Superior temporal gyrus (tissue), 1 donor: Measurements from ENCODE around the gene ZNF566.
A peak's percentile ranks its signal among the peaks of the same experiment; 100 is the strongest.
"Not testable (repeated sequence)": the region's sequence is repeated elsewhere in the genome, so short reads cannot be mapped to it uniquely, and the experiment has no call there.

Experiments
- DNase-seq: peaks from one replicate; pipeline ENCODE4 v3.0.0-alpha.2; 2016; ENCODE audit errors: extremely low spot score

ZNF566 gene

GRCh38 chr19:36489118-36489919, at the start of gene ZNF566:
Gene ZNF566 (minus strand): TSS chr19:36489561. CDS start chr19:36476557, 13,004 bp downstream.
- peak; percentile 95 for DNase-seq

GRCh38 chr19:36528921-36529518, 39.7 kb upstream of the ZNF566 start:
- no peak for DNase-seq

- DNase-seq = peak; percentile 99
These were observed 39.0 kb upstream of the ZNF566 start, which contains the start of gene ZNF260 for GRCh38 chr19:36528194-36528920. Gene ZNF260 (minus strand): TSS chr19:36528271. CDS start chr19:36515238, 13,033 bp downstream.

GRCh38 chr19:36527873-36528193, 38.5 kb upstream of the ZNF566 start:
- DNase-seq = no peak

- no peak for DNase-seq
These were observed 38.0 kb upstream of the ZNF566 start for GRCh38 chr19:36527341-36527740.

- no peak for DNase-seq
These were observed 37.2 kb upstream of the ZNF566 start for GRCh38 chr19:36526581-36526980.

GRCh38 chr19:36524617-36525016, 35.3 kb upstream of the ZNF566 start:
- no peak for DNase-seq

GRCh38 chr19:36514012-36514612, 24.8 kb upstream of the ZNF566 start:
- no peak for DNase-seq

GRCh38 chr19:36508325-36508724, 19.0 kb upstream of the ZNF566 start:
- no peak for DNase-seq

GRCh38 chr19:36501973-36502372, 12.6 kb upstream of the ZNF566 start:
- DNase-seq = no peak

- no peak for DNase-seq
These were observed 7.6 kb upstream of the ZNF566 start for GRCh38 chr19:36497001-36497400.

GRCh38 chr19:36492689-36493453, 3.5 kb upstream of the ZNF566 start:
- peak; percentile 86 for DNase-seq

- DNase-seq = not testable (repeated sequence)
These were observed 1.5 kb upstream of the ZNF566 start for GRCh38 chr19:36490846-36491245.

- DNase-seq = peak; percentile 92
These were observed 607 bp upstream of the ZNF566 start for GRCh38 chr19:36489920-36490415.

- peak; percentile 25 for DNase-seq
These were observed 579 bp downstream of the ZNF566 start for GRCh38 chr19:36488846-36489117.

GRCh38 chr19:36488118-36488845, 1.1 kb downstream of the ZNF566 start:
- no peak for DNase-seq

GRCh38 chr19:36483653-36484052, 5.7 kb downstream of the ZNF566 start:
- no peak for DNase-seq

- DNase-seq = no peak
These were observed 6.5 kb downstream of the ZNF566 start for GRCh38 chr19:36482876-36483275.

GRCh38 chr19:36460046-36460445, 29.3 kb downstream of the ZNF566 start:
- no peak for DNase-seq

GRCh38 chr19:36456831-36457230, 32.5 kb downstream of the ZNF566 start:
- no peak for DNase-seq
